GM12878 (cell line): ENCODE measurements around the gene ME3. TPM values are rescaled to one million over a fixed set of nuclear protein-coding genes. Genes with fewer than 3 reads are reported as not detected.

ENCODE experiments used
- ATAC-seq: fragments of 200-7000 bp; cut with Tn5 transposase; 3 replicates; pipeline ENCODE4 v1.9.1; 2020; ENCODE audit warnings: mild to moderate bottlenecking, moderate library complexity
- BruUV-seq: library from RNA; stranded (reverse); fragments of 400-500 nt; replicated peaks from 2 replicates; lab custom pipeline; 2021; lab: Mats Ljungman, UMichigan
- CTCF ChIA-PET: fragments of 300-600 bp; sonication (Branson Sonifier 250); formaldehyde crosslinking; extraction: SDS; loops from one replicate; lab custom pipeline; 2021; ENCODE audit warnings: inconsistent platforms; lab: Yijun Ruan, JAX
- POLR2A ChIA-PET: fragments of 350-600 bp; formaldehyde crosslinking; extraction: SDS; loops from one replicate; lab custom pipeline; 2021; ENCODE audit warnings: inconsistent platforms; lab: Charles Lee
- RAD21 ChIA-PET: fragments of 300-600 bp; sonication (Branson Sonifier 250); formaldehyde crosslinking; loops from one replicate; lab custom pipeline; 2023; ENCODE audit warnings: antibody characterized with exemption; ENCODE audit not compliant: unreplicated experiment; lab: Charles Lee
- SMC1A ChIA-PET: fragments of 300-600 bp; sonication (Branson Sonifier 250); formaldehyde crosslinking; loops from one replicate; lab custom pipeline; 2023; ENCODE audit not compliant: unreplicated experiment, uncharacterized antibody; lab: Charles Lee
- DNase-seq: peaks from one replicate; pipeline ENCODE4 v3.0.0-alpha.2; 2011; ENCODE audit warnings: low read depth, low spot score
- FAIRE-seq: peaks from 3 replicates; lab custom pipeline; 2011; peaks lifted over from hg19 to GRCh38; lab: Jason Lieb, UNC
- H2AFZ ChIP-seq: 2 replicates; pipeline ENCODE4 v1.6.0; 2011; ENCODE audit warnings: low read depth, low read length, control low read depth; ENCODE audit not compliant: control insufficient read depth
- H3K27ac ChIP-seq: 2 replicates; pipeline ENCODE4 v1.5.1; 2011; ENCODE audit warnings: control low read depth; ENCODE audit not compliant: control insufficient read depth, insufficient read depth
- H3K27me3 ChIP-seq, 2 experiments: replicated peaks in 1 of 2; 2 replicates each; pipeline versions ENCODE4 v1.6.0 to v1.6.1; 2011; ENCODE audit warnings: low read length in 1 of 2; ENCODE audit not compliant: control insufficient read depth in 2 of 2, insufficient read depth in 2 of 2
- H3K36me3 ChIP-seq, 2 experiments: 2 replicates each; pipeline ENCODE4 v1.5.1; 2011; ENCODE audit warnings: low read length in 1 of 2; ENCODE audit not compliant: control insufficient read depth in 2 of 2, insufficient read depth in 2 of 2
- H3K4me1 ChIP-seq: 2 replicates; pipeline ENCODE4 v1.6.1; 2011; ENCODE audit warnings: mild to moderate bottlenecking, low read length, moderate library complexity, mixed read lengths; ENCODE audit not compliant: control insufficient read depth, insufficient read depth
- H3K4me2 ChIP-seq: 2 replicates; pipeline ENCODE4 v1.6.0; 2011; ENCODE audit warnings: control low read depth; ENCODE audit not compliant: control insufficient read depth, insufficient read depth
- H3K4me3 ChIP-seq: fragments of 200-600 bp; sonication (generic); 2 replicates; pipeline ENCODE4 v1.5.1; 2016
- H3K79me2 ChIP-seq: 2 replicates; pipeline ENCODE4 v1.6.0; 2011; ENCODE audit warnings: low read length; ENCODE audit not compliant: control insufficient read depth, insufficient read depth
- H3K9ac ChIP-seq: 2 replicates; pipeline ENCODE4 v1.8.0; 2011; ENCODE audit warnings: low read length, control low read depth, mixed read lengths; ENCODE audit not compliant: control insufficient read depth, insufficient read depth
- H3K9me3 ChIP-seq: replicated peaks from 3 replicates; pipeline ENCODE4 v1.5.1; 2011; ENCODE audit warnings: mild to moderate bottlenecking, low read length; ENCODE audit not compliant: control insufficient read depth, insufficient read depth
- H4K20me1 ChIP-seq: 2 replicates; pipeline ENCODE4 v1.6.0; 2011; ENCODE audit not compliant: control insufficient read depth, insufficient read depth
- EGR1 ChIP-seq, 2 experiments: IDR thresholded peaks; 1 replicate in 1 of 2; 2 replicates in 1 of 2; pipeline ENCODE4 v1.6.1; 2011 to 2012; ENCODE audit warnings: low read depth in 2 of 2, low read length in 2 of 2, borderline replicate concordance in 1 of 2, mild to moderate bottlenecking in 1 of 2, moderate library complexity in 1 of 2
- RUNX3 ChIP-seq: IDR thresholded peaks from 2 replicates; pipeline ENCODE4 v1.6.1; 2012; ENCODE audit warnings: low read length, inconsistent platforms
- SIX5 ChIP-seq: IDR thresholded peaks from 2 replicates; pipeline ENCODE4 v1.6.1; 2011; ENCODE audit warnings: mild to moderate bottlenecking, low read depth, low read length, moderate library complexity; ENCODE audit not compliant: severe bottlenecking
- SMAD5 ChIP-seq: IDR thresholded peaks from 2 replicates; pipeline ENCODE4 v1.6.1; 2016; ENCODE audit warnings: antibody characterized with exemption, low read depth
- SREBF2 ChIP-seq: IDR thresholded peaks from 2 replicates; pipeline ENCODE4 v1.6.1; 2012; ENCODE audit warnings: mild to moderate bottlenecking, low read length
- ZNF217 ChIP-seq: fragments of 450-650 bp; IDR thresholded peaks from 2 replicates; pipeline ENCODE4 v1.6.1; 2017; ENCODE audit warnings: antibody characterized with exemption, mild to moderate bottlenecking
- WGBS: methylation state at CpG from one replicate; pipeline ENCODE4 v1.1.6; 2016; ENCODE audit warnings: low lambda C conversion rate; ENCODE audit not compliant: insufficient replicate concordance, insufficient coverage; ENCODE audit errors: missing lambda C conversion rate; 5-methylcytosine and 5-hydroxymethylcytosine counted together
- in situ Hi-C: fragments of 300-500 bp; cut with MboI; formaldehyde crosslinking; loops from 9 replicates; pipeline ENCODE4 v1.14.3; 2018; ENCODE audit warnings: mixed read lengths
- intact Hi-C: fragments of 100-400 bp; cut with micrococcal nuclease; formaldehyde crosslinking; loops from one replicate; pipeline ENCODE4 v1.14.2; 2022; ENCODE audit not compliant: unreplicated experiment
- polyA plus RNA-seq, 11 experiments: library from polyadenylated mRNA; depleted of rRNA in 4 of 11; unstranded in 6 of 11; stranded (reverse) in 5 of 11; fragments of >200 nt; fragmentation: Nextera tagmentation in 4 of 11; fragmentation: Illumina TruSeq in 1 of 11; extraction: Ambion mirVana in 4 of 11; extraction: Trizol in 1 of 11; gene quantifications; 1 replicate in 1 of 11; 2 replicates in 10 of 11; pipeline versions ENCODE4 v1.2.1 to v1.2.3, GENCODE V29; 2011 to 2016; ENCODE audit warnings: inconsistent platforms in 2 of 11, missing spikeins in 2 of 11, low read depth in 1 of 11
- total RNA-seq, 4 experiments: library from RNA; depleted of rRNA in 3 of 4; stranded (reverse); fragments of >200 nt in 3 of 4; fragmentation: Illumina TruSeq in 1 of 4; extraction: Trizol in 1 of 4; gene quantifications; 2 replicates each; pipeline versions ENCODE4 v1.2.1 to v1.2.3, GENCODE V29; 2013 to 2021

ME3 gene
- total and polyA plus RNA-seq, 10 of the 15 experiments (the other 5 are each of a cell fraction or from before 2014, with no cell fraction given) = 0.06 to 0.40 (median 0.19) TPM; not detected in 2

GRCh38 chr11:86638673-86639072 is 33.7 kb downstream of the ME3 start:
- WGBS = 5% methylated on average over 1 of the region's 1 CpG
- Histone ChIP-seq H3K4me1 (no peaks in the 10 kb centered on the region), H3K4me3 (no peak overlapping the region), H4K20me1 (no peaks in the 10 kb centered on the region), H2AFZ (no peak overlapping the region), H3K9me3 (no peaks in the 10 kb centered on the region), H3K4me2 (no peak overlapping the region), H3K9ac (no peak overlapping the region), H3K36me3 (no peaks in the 10 kb centered on the region), H3K27ac (no peak overlapping the region), H3K27me3 (peaks cover 0 to 3% of the 10 kb centered on the region in 2 experiments; a peak in 1 of 4 replicates), H3K79me2 (no peaks in the 10 kb centered on the region)
- FAIRE-seq = no peak
- DNase-seq = no peak
- no peak for TF ChIP-seq SREBF2
- no peak for TF ChIP-seq ZNF217
- intact Hi-C loops (no loop called here), in situ Hi-C loops (no loop called here)
- ATAC-seq = no peak
- ChIA-PET SMC1A (interaction anchor here (1.0 kb wide), 1 partner anchor 45 kb away, joined by 3 read pairs; no protein-coding TSS in a partner anchor), RAD21 (interaction anchor here (0.9 kb wide), 1 partner anchor 133 kb away, joined by 4 read pairs; no protein-coding TSS in a partner anchor), CTCF (interaction anchor here (0.6 to 1.0 kb wide), 3 partner anchors 30 to 166 kb away, joined by 3 to 4 read pairs (median 3); no protein-coding TSS in a partner anchor), POLR2A (no interaction called here)
- BruUV-seq = no TSS peak

- ChIA-PET SMC1A (interaction anchor here (1.0 kb wide), 1 partner anchor 46 kb away, joined by 3 read pairs; no protein-coding TSS in a partner anchor), CTCF (interaction anchor here (0.6 to 1.0 kb wide), 3 partner anchors 29 to 167 kb away, joined by 3 to 4 read pairs (median 3); no protein-coding TSS in a partner anchor), POLR2A (no interaction called here), RAD21 (no interaction called here)
- no peaks in the 10 kb centered on the region for H3K36me3 ChIP-seq
- H2AFZ ChIP-seq = no peak overlapping the region
- TF ChIP-seq SIX5 (no peak), SMAD5 (no peak), RUNX3 (peak; percentile 71), EGR1 (IDR thresholded peaks at IDR 0.05; ENCODE audit: borderline replicate concordance in 1 of 2, low read depth in 2 of 2, low read length in 2 of 2) (no peak)
- no peak overlapping the region for H3K4me3 ChIP-seq
- in situ Hi-C loops (no loop called here), intact Hi-C loops (no loop called here)
- peaks cover 0 to 3% of the 10 kb centered on the region in 2 experiments; a peak in 1 of 4 replicates for H3K27me3 ChIP-seq
- no peaks in the 10 kb centered on the region for H3K9me3 ChIP-seq
- no peak overlapping the region for H3K9ac ChIP-seq
- DNase-seq (no peak), ATAC-seq (peak; percentile 73), FAIRE-seq (no peak)
- no peaks in the 10 kb centered on the region for H4K20me1 ChIP-seq
- H3K4me1 ChIP-seq = no peaks in the 10 kb centered on the region
- H3K4me2 ChIP-seq = no peak overlapping the region
- BruUV-seq = no TSS peak
- no peaks in the 10 kb centered on the region for H3K79me2 ChIP-seq
- H3K27ac ChIP-seq = no peak overlapping the region
Measured at GRCh38 chr11:86637988-86638387, 34.4 kb downstream of the ME3 start.
